Stimulated activated CD4-positive, alpha-beta T cell treated with anti-CD3 and anti-CD28 coated beads, Interleukin-15, amount 100 ng/mL, for 24 hours (primary cell): ENCODE results near the gene LONP2.
"Not testable (repeated sequence)": the region's sequence is repeated elsewhere in the genome, so short reads cannot be mapped to it uniquely, and the experiment has no call there.

Experiments used
- DNase-seq: peaks from one replicate; pipeline ENCODE4 v3.0.0-alpha.2; 2020

Gene LONP2

GRCh38 chr16:48347980-48348379 lies 103.9 kb downstream of the LONP2 start:
- DNase-seq = no peak

- peak; percentile 18 for DNase-seq
These were observed 106.6 kb downstream of the LONP2 start for GRCh38 chr16:48350736-48351135.

- no peak for DNase-seq
These were observed 108.7 kb downstream of the LONP2 start for GRCh38 chr16:48352648-48353390.

GRCh38 chr16:48353565-48354163 lies 109.6 kb downstream of the LONP2 start:
- peak; percentile 68 for DNase-seq

GRCh38 chr16:48354385-48354784 lies 110.3 kb downstream of the LONP2 start:
- peak; percentile 18 for DNase-seq

- DNase-seq = no peak
These were observed 111.1 kb downstream of the LONP2 start for GRCh38 chr16:48354877-48355855.

- DNase-seq = no peak
These were observed 112.7 kb downstream of the LONP2 start for GRCh38 chr16:48356633-48357376.

- DNase-seq = no peak
These were observed 114.3 kb downstream of the LONP2 start for GRCh38 chr16:48358419-48358818.

- no peak for DNase-seq
These were observed 115.9 kb downstream of the LONP2 start for GRCh38 chr16:48359983-48360382.

GRCh38 chr16:48361012-48361411 lies 116.9 kb downstream of the LONP2 start:
- DNase-seq = no peak

GRCh38 chr16:48361540-48362144 lies 117.5 kb downstream of the LONP2 start:
- no peak for DNase-seq

GRCh38 chr16:48365025-48365600 lies 121.0 kb downstream of the LONP2 start:
- DNase-seq = no peak

- peak; percentile 89 for DNase-seq
These were observed 121.6 kb downstream of the LONP2 start for GRCh38 chr16:48365601-48366164.

- peak; percentile 56 for DNase-seq
These were observed 122.3 kb downstream of the LONP2 start for GRCh38 chr16:48366165-48367093.

- no peak for DNase-seq
These were observed 123.4 kb downstream of the LONP2 start for GRCh38 chr16:48367441-48368049.

- no peak for DNase-seq
These were observed 125.7 kb downstream of the LONP2 start for GRCh38 chr16:48369765-48370164.

GRCh38 chr16:48370229-48370628 lies 126.1 kb downstream of the LONP2 start:
- DNase-seq = no peak

- DNase-seq = not testable (repeated sequence)
These were observed 126.7 kb downstream of the LONP2 start for GRCh38 chr16:48370668-48371392.

GRCh38 chr16:48371393-48371780 lies 127.3 kb downstream of the LONP2 start:
- no peak for DNase-seq
